ENCODE results near the gene CHORDC1. TPM values are rescaled to one million over a fixed set of nuclear protein-coding genes. Genes with fewer than 3 reads are reported as not detected.

CHORDC1 gene
- total RNA-seq, 3 donors from 2014 or later, result 18.1 to 37.6 (median 20.7) TPM

GRCh38 chr11:90237004-90237403 lies 14.2 kb upstream of the CHORDC1 start:
- no peak for TF ChIP-seq CTCF (IDR thresholded peaks at IDR 0.05)
- Histone ChIP-seq H3K4me3 (no peak overlapping the region), H3K36me3 (ENCODE audit: low read depth) (no peaks in the 10 kb centered on the region), H3K9me3 (no peaks in the 10 kb centered on the region), H3K4me1 (ENCODE audit: low read depth) (peaks cover 9% of the 10 kb centered on the region)
- intact Hi-C loops (cut with DNase I, micrococcal nuclease), result no loop called here
- ATAC-seq (no peak), DNase-seq (no peak)

- Histone ChIP-seq H3K4me1 (ENCODE audit: low read depth) (peaks cover 9% of the 10 kb centered on the region), H3K9me3 (no peaks in the 10 kb centered on the region), H3K36me3 (ENCODE audit: low read depth) (no peaks in the 10 kb centered on the region), H3K4me3 (no peak overlapping the region)
- intact Hi-C loops (cut with DNase I, micrococcal nuclease), result no loop called here
- no peak for TF ChIP-seq CTCF (IDR thresholded peaks at IDR 0.05)
- DNase-seq, result no peak
- no peak for ATAC-seq
Observed at GRCh38 chr11:90235526-90235925, 12.7 kb upstream of the CHORDC1 start.

GRCh38 chr11:90234977-90235376 lies 12.1 kb upstream of the CHORDC1 start:
- peak; percentile 83 for ATAC-seq
- peak in 1 of 3 donors; percentile 19 for DNase-seq

GRCh38 chr11:90229791-90230190 lies 6.9 kb upstream of the CHORDC1 start:
- intact Hi-C loops (cut with DNase I, micrococcal nuclease), result no loop called here
- peak; percentile 28 for ATAC-seq
- no peak overlapping the region for H3K4me3 ChIP-seq
- DNase-seq, result no peak
- H3K9me3 ChIP-seq, result peaks cover 5% of the 10 kb centered on the region
- H3K4me1 ChIP-seq (ENCODE audit: low read depth), result peaks cover 9% of the 10 kb centered on the region
- no peak for TF ChIP-seq CTCF (IDR thresholded peaks at IDR 0.05)
- no peaks in the 10 kb centered on the region for H3K36me3 ChIP-seq (ENCODE audit: low read depth)

More at GRCh38 chr11:90234977-90235376, 12.1 kb upstream of the CHORDC1 start:
- Histone ChIP-seq H3K36me3 (ENCODE audit: low read depth) (no peaks in the 10 kb centered on the region), H3K9me3 (peaks cover 4% of the 10 kb centered on the region), H3K4me1 (ENCODE audit: low read depth) (peaks cover 9% of the 10 kb centered on the region), H3K4me3 (no peak overlapping the region)
- no peak for TF ChIP-seq CTCF (IDR thresholded peaks at IDR 0.05)
- intact Hi-C loops (cut with DNase I, micrococcal nuclease), result no loop called here

GRCh38 chr11:90228056-90228455 lies 5.2 kb upstream of the CHORDC1 start:
- no peaks in the 10 kb centered on the region for H3K36me3 ChIP-seq (ENCODE audit: low read depth)
- intact Hi-C loops (cut with DNase I, micrococcal nuclease), result no loop called here
- no peak for TF ChIP-seq CTCF (IDR thresholded peaks at IDR 0.05)
- no peak for ATAC-seq
- no peak overlapping the region for H3K4me3 ChIP-seq
- DNase-seq, result no peak
- H3K4me1 ChIP-seq (ENCODE audit: low read depth), result no peaks in the 10 kb centered on the region
- H3K9me3 ChIP-seq, result peaks cover 5% of the 10 kb centered on the region

- Histone ChIP-seq H3K9me3 (no peaks in the 10 kb centered on the region), H3K4me1 (ENCODE audit: low read depth) (peaks cover 15% of the 10 kb centered on the region), H3K36me3 (ENCODE audit: low read depth) (no peaks in the 10 kb centered on the region), H3K4me3 (peak overlapping the region; percentile 89)
- ATAC-seq (peak; percentile 70), DNase-seq (no peak)
- no peak for TF ChIP-seq CTCF (IDR thresholded peaks at IDR 0.05)
- intact Hi-C loops (cut with DNase I, micrococcal nuclease), result no loop called here
Observed at GRCh38 chr11:90223248-90223585, 368 bp upstream of the CHORDC1 start.

Measured in mucosa of descending colon (tissue), 3 donors.